GF-D8 (cell line): Measurements from ENCODE around the gene SERPINA5.

ENCODE experiments used
- DNase-seq: peaks from one replicate; lab custom pipeline; 2025; lab: John Stamatoyannopoulos, UW

SERPINA5 gene

DNA sequence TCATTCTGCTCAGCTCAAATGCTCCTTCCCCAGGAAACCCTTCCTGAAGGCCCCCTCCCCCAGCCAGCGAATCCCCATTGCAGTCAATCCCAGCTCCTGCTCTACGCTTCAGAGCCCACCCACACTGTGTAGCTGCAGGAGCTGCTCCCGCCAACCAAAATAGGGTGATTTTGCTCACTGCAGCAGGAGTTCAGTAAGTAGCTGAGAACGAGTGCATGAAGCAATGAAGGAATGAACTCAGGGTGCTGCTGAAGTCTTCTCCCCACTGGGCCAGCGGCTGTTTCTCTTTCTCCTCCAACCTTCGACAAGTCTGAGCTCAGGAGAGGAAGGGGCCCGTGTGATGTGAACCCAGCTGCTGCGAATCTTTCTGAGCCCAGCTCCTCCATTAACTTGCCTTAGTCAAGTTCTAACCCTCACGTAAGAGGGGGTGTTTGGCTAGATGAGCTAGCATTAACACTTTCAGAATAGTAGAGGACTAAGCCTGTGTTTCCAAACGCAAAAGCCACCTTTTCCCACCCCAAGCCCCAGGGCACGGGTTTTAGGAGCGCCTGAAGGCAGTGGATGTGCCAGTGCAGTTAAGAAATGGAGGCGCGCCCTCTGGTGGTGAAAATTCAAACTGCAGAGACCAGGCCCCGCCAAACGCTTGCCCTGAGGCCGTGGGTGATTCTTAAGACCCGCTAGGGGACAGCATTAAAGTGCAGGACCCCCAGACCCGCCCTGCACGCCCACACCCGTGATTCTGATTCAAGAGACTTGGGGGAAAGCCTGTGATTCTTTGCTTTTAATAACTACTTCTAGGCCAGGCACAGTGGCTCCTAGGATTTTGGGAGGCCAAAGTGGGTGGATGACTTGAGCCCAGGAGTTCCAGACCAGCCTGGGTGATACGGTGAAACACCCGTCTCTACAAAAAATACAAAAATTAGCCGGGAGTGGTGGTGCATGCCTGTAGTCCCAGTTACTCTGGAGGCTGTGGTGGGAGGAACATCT is 31.9 kb upstream of the SERPINA5 start:
- DNase-seq, result no peak

DNA sequence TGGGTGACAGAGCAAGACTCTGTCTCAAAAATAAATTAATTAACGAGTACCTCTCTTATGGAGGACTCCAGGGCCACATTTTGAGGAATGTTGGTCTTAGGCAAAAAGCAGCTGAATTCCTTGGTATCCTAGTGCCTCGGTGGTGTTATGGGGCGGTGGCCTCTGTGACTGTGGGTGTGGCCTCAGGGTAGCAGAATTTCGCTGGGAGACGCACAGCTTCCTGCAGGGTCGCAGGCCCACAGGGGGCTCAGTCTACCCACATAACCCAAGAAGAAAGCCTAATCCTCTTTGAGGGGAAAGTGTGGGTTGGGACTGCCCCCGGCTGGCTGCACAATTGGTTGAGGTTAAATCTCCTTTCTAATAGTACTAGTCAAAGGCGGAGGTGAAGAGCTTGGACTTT is 31.2 kb upstream of the SERPINA5 start:
- DNase-seq, result no peak

DNA sequence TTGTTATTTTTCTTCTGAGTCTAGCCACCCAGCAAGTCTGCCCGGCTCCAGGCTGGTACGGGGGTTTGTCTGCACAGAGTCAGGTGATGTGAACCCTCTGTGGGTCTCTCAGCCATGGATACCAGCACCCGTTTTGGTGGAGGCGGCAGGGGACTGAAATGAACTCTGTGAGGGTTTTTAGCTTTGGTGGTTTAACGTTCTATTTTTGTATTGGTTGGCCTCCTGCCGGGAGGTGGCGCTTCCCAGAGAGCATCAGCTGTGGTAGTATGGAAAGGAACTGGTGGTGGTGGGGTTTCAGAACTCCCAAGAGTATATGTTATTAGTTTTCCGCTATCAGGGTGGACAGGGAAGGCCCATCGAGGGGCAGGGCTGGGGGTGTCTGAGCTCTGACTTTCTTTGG is 25.2 kb upstream of the SERPINA5 start:
- DNase-seq, result no peak

DNA sequence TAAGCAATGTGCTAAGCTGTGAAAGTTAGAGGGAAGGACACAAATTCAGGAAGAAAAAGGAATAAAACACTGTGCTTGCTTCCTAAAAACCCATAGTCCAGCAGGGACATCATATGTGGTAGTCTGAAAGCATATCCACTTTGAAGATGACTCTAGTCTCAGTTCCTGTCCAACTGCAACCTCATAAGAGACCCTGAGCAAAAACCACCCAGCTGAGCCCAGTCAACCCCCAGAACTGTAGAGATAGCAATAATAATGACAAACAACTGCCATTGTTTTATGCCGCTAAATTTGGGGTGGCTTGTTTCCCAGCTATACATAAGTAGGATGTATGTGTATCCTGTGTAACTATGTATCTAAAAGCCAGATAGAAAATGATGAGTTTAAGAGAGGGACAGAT is 23.9 kb upstream of the SERPINA5 start:
- DNase-seq, result no peak

DNA sequence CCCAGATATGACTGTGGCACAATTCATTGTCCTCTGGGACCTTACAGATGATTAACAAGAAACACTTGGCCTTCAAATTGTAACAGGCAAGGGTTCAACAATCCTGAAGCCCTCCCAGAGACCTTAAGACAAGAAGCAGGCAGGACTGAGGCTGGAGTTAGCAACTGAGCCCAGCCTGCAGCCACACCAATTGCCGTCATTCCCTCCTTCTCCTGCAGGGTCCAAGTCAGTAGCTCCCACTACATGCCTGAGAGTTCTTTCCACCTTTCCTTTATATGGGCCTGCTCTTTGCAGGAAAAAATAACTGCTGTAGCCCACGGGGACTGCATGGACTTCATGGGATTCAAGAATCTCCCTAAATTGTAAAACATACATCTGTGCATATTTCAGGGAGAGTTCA is 22.4 kb upstream of the SERPINA5 start:
- no peak for DNase-seq

DNA sequence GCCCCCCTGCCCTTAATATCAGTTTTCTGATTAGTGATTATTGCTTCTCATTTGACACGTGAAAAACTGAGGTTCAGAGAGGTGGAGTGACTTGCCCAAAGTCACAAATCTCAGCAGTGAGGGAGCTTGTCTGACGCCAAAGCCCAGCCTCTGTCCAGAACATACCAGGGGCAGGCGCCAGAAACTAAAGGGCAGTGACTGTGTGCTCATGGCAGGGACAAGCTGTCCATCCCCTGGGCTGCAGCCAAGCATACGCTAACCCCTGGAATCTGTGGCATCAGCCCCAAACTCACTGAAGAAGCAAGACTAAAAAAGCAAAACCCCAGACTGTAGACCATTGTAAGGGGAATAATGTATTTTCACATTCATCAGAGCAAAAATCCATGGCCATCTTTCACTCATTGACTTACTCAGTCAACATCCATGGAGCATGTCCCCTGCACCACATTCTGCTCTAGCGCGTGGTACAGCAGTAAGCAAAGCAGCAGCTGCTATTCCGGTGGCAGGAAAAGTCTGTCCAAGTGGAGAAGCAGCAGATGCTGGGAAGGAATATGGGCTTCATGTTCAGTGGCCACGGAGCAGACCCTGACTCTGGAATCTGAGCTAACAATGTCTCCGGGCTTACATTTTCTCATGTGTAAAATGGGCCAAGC is 21.5 kb upstream of the SERPINA5 start:
- no peak for DNase-seq

DNA sequence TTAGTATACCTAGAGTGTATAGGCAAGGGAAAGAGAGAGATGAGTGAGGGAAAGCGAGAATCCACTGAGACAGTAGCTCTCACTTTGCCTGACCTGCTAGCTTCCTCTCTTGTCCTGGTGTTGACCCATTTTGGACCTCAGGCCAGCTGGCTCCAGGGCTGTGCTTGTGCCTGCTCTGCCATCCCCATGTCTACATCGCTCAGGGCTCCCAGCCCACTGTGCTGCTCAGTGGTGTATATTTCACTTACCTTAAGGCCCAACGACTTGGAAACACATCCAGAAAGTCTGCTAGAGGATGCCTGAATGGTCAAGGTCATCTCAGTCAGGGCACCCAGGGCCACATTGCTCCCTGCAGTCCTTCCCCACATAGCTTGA is 20.9 kb upstream of the SERPINA5 start:
- no peak for DNase-seq

DNA sequence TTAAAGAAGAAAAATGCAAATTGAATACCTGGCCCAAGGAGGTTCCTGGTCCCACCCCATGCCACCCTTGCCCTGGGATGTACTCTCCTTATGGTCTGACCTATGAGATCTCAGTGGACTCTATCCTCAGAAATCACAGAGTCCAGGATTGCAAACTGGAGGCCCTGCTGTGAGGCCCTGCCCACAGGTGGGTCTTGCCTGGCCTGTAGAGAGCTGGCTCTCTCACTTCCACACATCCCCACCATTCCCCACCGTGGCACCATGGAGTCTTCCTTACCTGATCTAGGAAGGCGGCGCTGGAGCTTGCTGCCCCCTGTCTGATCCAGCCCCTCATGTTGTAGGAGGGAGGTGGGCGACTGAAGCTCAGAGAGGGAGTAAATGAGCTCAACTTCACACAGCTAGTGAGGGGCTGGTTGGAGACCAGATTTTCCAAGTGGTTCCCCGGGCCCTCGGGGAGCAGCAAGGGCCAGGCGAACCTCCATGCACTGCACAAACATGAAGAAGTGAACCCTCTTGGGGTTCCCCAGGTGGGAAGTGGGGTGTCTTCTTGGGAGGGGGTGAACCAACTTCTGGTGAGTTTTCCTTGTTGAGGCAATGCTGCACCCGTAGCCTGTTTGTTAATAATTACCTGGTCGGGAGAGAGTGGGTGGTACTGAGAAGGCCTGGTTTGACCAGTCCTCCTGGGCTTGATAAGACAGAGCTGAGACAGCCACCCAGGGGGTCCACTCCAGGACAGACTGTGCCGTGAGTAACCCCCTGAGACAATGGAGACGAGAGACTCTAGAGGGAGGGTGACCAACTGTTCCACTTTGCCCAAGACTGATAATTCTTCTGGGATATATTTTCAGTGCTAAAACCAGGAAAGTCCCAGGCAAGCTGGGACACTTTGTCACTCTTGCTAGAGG is 20.2 kb upstream of the SERPINA5 start, which contains the start of gene SERPINA4:
Gene SERPINA4 (plus strand): TSS at position 692 of the 905 bp plus-strand sequence. CDS start 2,041 bp downstream, outside the sequence.
- no peak for DNase-seq

DNA sequence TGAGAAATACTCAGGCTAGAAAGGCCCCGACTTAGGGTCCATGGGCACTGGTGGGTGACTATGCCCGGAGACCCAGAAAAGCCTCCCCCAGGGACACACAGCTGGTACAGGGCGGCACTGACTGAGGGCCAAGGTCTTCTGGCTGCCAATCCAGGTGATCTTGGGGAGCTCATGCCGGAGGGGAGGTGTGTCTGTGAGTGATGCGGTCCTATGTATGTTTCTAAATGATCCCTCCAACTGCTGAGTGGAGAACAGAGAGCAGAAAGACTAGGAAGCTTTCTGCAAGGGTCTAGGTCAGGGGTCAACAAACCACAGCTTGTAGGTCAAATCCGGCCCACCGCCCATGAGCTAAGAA is 19.6 kb upstream of the SERPINA5 start:
- no peak for DNase-seq

DNA sequence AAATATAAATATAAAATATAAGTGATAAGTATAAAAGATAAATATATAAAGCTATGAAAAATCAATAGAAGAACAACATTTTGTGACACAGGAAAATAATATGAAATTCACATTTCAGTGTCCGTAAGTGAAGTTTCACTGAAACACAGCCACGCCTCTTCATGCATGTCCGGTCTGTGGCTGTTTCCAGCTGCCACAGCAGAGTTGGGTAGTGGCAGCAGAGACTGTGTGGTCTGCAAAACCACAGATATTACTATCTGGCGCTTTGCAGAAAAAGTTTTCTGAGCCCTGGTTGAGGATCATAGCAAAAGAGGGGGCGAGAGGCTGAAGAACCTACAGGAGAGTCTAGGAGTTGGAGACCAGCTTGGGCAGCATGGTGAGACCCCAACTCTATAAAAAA is 19.2 kb upstream of the SERPINA5 start:
- no peak for DNase-seq

DNA sequence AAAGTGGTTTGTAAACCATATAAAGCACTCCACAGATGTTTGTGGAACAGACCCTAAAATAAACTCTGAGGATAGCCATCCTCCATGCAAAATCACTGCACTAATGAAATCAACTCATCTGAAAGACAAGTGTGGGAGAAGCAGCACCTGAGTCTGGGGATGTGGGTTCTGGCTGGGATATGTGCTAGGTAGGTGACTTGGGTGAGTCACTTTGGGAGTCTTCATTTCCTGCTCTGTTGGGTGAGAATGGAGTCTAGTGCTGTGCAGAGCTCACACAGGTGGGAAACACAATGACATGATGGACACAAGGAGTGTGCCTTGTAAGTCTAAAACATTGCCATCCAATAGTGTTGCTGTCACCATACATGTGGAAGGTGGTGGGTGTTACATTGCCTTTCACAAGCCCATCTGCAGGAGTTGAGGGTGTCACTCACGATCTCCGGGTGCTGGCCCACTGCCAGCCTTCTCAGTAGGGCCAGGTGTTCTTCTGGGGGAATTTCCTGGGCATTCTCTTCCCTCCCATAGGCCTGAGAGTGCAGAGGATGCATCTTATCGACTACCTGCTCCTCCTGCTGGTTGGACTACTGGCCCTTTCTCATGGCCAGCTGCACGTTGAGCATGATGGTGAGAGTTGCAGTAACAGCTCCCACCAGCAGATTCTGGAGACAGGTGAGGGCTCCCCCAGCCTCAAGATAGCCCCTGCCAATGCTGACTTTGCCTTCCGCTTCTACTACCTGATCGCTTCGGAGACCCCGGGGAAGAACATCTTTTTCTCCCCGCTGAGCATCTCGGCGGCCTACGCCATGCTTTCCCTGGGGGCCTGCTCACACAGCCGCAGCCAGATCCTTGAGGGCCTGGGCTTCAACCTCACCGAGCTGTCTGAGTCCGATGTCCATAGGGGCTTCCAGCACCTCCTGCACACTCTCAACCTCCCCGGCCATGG is 18.0 kb upstream of the SERPINA5 start:
- no peak for DNase-seq

DNA sequence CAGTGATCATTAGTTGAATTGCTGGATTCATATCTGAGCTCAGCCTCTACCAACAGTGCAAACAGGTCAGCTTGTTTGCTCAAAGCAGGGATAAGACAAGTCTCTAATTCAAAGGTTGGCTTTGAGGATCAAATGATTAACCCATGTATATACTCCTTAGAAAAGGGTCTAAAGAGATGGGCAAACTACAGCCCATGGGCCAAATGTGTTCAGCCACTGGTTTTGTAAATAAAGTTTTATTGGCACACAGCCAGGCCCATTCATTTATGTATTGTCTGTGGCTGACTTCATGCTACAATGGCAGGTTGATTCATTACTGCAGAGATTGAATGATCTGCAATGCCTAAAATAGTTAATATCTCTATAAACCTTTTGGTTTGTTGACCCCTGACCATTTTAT is 16.8 kb upstream of the SERPINA5 start:
- no peak for DNase-seq

DNA sequence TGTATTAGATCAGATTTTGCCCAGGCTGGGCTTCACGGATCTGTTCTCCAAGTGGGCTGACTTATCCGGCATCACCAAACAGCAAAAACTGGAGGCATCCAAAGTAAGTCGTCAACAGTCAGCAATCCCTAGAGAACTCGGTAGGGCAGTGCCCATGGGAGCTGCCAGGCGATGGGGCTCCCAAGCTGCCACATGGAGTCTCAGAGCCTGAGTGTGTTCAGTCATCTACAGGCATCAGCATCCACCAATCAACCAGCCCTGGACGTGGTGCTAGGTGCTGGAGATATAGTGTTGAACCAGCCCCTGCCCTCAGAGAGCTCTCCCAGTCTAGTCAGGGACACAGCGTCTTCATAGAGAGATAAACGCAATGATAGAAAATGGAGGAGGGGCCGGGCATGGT is 13.0 kb upstream of the SERPINA5 start:
- DNase-seq, result no peak

DNA sequence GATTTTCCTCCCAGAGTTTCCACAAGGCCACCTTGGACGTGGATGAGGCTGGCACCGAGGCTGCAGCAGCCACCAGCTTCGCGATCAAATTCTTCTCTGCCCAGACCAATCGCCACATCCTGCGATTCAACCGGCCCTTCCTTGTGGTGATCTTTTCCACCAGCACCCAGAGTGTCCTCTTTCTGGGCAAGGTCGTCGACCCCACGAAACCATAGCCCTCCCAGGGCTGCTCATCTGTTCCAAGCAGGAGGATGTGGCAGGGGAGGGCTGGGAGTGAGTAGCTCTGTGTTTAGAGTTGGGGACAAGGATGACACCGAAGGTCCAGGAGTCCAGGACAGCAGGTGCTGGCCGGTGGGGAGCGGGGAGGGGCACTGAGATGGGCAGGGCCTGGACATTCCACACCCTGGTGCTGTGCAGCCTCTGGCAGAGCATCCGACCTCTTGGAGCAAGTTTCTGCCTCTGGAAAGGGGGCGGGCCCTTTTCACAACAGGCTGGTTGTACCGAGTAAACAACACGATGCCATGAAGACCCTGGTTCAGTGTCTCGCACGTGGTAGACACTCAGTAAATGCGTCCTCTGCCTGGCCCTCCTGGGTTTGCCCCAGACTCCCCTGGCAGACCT is 11.7 kb upstream of the SERPINA5 start:
- DNase-seq, result no peak

DNA sequence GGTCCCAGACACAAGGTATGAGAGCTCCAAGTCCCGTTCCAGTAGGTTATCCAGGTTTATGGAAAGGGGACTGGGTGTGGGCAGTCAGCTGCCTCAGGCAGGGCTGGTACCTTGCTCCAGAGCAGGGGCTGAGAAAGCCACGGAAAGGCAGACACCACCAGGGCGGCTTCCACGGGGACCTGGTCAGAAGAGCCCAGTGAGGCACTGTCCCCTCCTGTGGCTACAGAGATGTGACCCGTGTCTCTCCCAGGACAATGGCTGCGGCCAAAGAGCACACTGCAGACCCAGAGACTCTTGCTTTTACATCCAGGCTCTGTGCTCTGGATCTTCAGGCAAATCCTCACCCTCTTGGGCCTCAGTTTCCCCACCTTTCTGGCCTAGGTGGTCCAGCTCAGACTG is 11.2 kb upstream of the SERPINA5 start:
- no peak for DNase-seq

DNA sequence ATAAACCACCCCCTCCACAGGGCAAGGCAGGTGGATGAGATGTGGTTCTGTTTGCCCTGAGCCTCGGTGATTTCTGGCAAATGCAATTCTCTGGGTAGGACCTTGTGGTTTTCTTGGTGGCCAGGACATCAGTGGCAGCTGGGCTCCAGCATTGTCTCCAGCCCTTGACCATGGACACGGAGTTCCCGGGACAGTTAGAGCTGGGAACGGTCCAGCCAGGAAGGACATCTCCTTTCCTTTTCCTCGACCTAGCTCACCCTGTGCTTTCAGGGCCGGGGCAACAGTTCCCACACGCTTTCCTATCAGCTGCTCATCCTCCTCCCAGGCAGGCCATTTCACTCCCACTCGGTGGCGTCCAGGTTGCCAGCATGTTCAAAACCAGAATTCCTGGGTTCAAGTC is 10.8 kb upstream of the SERPINA5 start:
- no peak for DNase-seq

DNA sequence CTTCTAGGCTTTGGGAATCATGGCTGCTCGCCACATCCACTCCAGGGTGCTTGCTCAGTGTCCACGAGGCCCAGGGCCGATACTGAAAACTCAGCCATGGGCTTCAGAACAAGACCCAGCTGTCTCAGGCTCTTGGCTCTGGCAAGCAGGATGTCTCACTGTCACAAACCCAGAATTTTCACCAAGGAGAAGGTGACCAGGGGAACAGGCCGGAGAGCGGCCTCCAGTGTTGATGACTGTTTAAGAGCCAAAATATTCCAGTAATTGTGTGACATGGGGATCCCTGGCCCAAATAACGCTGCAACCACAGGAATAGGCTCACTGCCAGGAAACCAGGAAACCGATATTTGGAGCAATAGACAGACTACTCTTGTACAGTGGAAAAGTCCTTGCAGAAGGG is 9.8 kb upstream of the SERPINA5 start:
- no peak for DNase-seq

DNA sequence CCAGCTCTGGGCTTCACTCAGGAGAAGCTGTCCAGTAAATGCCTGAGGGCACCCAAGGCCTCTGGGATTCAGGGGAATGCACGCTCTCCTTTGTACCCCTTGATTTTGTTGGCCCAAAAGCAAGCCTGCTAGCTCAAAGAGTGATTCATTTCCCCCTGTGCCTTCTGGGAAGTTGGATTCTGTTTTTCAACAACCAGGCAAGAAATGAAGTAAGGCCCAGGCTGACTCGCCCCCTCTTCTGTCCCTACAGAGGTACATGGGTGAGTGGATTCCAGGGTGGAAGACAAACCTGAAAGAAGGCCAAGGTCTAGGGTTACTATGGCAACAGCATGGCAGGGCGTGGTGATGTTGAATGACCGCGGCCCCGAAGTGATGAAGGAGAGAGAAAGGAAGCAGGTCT is 9.3 kb upstream of the SERPINA5 start:
- DNase-seq, result no peak

DNA sequence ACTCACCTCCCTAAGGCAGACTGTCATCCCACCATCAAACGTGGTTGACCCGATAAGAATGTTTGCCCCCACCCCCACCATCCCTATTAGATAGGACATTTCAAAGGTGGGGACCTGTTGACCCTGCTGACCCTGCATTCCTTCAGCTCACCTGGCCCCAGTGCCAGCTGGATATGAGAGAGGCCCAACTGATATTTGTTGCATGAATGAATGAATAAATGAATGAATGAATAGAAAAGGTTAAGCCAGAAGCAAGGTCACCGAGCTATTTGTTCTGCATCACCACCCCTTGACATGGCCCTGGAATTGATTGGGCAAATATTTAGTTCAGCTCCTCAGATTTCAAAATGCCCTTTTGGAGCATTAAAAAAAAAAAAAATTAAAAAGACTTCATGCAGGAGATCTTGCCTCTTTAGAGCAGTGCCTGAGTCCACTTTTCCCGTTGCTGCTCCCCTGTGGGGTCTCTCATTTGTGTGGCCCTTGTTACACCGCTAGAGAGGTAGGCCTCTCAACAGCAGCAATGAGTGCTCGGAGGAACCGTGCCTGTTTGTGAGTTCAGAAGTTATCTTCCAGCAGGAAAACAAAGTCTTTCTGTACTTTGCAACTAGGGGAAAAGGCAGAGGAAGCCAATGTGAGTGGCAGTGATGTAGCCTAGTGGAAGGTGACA is 8.5 kb upstream of the SERPINA5 start:
- DNase-seq, result no peak
